HG03520 (cell line): ENCODE results near the gene CEP295NL.
"Not testable (repeated sequence)": the region's sequence is repeated elsewhere in the genome, so short reads cannot be mapped to it uniquely, and the experiment has no call there.

Experiments
- ATAC-seq: cut with Tn5 transposase; IDR thresholded peaks from one replicate; pipeline ENCODE4 v1.9.1; 2021; ENCODE audit warnings: mild to moderate bottlenecking, moderate library complexity; ENCODE audit not compliant: unreplicated experiment

The CEP295NL gene, protein sequence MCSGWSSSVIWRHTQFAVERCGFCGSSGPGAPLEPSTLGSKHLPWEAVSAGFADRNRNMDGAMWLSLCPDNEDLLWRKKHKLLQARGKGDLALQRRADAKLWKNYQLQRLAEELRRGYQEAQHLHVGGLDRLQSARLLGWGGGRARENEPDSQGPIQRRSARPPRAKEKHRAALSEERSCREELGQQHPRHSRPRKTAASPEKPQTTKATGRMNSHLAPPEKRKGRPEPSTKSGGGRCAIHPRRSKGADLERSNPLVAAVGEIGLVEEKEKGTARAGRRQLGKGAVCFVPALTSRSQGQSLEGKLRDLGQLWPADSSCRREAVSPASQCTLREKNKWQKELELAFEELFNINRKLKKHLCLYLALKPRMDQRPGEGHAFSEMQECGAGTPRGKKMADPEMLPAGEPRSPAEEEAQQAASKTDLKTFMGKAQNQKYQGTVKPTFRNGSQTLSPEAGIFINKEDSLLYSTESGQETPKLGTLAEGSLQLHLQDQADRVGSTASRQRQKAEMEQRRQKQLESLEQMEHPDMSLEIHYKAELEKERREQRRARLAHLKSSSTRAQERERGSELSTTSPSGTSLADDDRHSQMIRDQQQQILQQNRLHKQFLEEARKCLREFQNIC

DNA sequence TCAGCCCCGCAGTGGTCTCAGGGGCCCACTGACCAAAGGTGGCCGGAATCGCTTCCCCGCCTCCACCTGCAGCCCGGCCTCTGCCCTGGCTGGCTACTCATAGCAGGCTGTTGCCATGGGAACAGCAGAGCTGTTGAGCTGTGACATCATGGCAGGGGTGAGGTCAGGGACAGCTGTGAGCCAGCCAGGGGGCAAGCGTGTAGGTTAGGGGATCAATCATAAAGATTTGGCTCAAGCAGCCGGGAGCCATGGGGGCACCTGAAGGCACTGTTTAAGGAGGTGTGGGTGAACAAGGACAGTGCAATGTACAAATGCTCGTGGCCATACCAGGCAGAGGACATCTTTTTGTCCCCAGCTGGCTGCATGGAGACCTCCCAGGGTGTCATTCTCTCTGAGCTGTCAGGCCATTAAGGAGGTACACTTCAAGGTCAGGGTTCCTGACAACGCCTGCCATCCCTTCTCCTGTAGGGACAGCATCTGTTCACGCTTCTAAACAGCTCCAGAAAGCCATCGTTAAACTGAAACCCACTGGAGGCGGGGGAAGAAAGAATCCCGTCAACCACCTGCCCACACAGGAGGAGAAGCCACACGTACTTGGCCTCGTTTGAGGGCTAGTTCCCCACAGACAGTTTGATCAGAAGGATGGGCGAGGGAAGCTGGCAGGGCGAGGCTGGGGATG lies at the start of gene CEP295NL:
Gene CEP295NL, minus strand, starts transcription at position 101 of the 679 bp plus-strand sequence. CDS start 1,373 bp downstream, outside the sequence.
- no peak for ATAC-seq

DNA sequence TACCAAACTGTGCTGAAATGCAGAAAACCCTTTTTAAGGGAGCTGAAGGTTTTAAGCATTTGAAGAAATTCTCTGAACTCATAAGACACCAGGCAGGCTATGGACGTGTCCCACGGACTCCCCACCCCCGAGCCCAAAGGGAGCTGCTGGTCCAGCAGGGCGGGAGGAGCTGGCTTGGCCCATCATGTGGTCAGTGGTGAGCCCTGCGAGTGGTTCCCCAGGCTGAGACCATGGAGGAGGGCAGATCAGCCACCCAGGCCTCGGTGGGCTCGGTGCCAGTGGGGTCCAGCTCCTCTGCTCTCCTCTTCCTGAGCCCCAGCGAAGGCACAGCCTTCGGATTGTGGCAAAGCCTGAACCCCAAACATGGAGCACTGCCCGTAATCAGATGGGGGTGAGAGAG lies 49.7 kb upstream of the CEP295NL start:
- no peak for ATAC-seq

DNA sequence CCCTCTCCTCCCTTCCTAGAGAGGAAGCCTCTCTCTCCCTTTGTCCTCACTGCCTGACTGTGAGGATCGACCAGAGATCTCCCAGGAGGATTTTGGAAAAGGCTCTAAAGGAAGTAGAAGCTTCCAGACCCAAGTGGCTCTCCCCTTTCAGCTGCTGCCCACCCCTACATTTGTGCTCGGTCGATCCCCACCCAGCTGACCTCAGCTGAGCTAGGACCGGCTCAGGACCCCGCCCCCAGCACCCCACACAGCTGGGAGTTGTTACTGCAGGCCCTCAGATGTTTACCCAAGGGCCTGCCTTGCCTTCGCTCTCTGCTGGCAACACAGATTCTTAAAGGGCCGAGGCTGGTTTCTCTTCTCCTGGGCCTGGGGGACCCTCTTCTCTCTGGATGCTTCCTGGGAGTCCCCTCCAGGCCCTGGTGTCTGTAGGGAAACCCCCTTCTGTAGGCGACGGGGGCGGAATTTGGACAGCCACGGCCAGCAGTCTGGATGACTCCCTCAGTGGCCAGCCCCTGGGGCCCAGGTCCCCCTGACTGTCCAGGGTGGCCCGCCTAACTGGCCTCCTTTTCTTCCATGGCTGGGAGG lies 49.1 kb upstream of the CEP295NL start:
- no peak for ATAC-seq

DNA sequence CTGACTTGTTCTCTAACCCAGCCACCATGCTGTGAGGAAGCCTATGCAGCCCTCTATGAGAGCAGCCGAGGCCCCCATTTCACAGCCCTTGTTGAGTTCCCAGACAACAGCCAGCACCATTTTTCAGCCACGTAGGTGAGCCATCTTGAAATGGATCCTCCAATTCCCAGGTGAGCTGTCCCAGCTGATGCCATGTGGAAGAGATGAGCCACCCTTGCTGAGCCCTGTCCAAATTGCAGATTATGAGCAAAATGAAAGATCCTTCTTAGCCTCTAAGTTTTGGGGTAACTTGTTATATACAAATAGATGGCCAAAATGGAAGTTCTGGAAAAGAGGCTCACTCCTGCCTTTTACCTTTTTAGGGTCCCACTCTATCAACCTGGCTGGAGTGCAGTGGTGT lies 47.9 kb upstream of the CEP295NL start:
- no peak for ATAC-seq

DNA sequence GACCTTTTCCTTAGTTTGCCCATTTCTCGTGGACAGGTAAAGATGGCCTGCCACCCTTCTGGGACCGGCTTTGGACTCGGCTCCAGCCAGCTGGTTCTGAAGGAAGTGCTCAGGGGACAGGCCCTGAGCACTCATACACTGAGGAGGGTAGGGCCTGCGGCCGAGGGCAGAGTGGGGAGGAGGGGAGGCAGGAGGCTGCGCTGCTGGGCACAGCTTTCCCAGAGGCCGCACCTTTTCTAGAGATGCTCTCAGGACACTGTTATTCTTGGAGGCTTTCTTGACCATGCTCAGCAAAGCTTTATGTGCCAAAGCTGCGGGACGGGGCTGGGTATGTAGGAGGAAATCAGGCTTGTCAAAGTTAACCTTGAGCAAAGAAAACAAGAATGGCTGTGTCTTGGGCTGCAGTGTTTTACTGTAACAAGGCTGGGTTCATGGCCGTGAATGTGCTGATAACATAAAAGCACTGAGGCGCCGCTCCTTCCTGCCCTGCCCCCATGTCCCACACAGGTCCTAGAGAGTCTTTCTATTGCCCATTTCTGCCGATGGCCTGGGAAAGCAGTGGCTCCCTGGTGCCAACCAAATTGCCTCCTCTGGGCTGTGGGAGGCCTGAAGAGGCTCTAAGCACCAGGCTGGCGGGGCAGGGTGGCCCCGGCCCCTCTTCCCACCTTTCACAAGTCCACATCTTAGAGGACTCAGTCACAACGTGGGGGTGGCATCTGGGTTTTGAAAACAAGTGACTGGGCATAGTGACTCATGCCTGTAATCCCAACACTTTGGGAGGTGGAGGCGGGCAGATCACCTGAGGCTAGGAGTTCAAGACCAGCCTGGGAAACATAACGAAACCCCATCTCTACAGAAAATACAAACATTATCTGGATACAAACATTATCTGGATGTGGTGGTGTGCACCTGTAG lies 44.5 kb upstream of the CEP295NL start:
- ATAC-seq: no peak

DNA sequence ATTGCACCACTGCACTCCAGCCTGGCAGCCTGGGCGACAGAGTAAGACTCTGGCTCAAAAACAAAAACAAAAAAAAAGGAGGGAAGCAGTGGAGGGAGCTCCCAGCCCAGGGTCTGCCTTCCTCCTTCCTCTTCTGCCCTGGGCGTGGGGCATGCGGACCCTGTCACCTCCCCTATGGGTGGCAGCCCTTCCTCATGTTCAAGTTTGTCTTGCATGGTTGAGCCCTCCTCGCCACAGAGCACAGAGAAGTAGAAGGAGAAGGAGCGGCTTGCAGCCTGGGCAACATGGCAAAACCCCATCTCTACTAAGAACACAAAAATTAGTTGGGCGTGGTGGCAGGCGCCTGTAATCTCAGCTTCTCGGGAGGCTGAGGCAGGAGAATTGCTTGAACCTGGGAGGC lies 43.6 kb upstream of the CEP295NL start:
- no peak for ATAC-seq

DNA sequence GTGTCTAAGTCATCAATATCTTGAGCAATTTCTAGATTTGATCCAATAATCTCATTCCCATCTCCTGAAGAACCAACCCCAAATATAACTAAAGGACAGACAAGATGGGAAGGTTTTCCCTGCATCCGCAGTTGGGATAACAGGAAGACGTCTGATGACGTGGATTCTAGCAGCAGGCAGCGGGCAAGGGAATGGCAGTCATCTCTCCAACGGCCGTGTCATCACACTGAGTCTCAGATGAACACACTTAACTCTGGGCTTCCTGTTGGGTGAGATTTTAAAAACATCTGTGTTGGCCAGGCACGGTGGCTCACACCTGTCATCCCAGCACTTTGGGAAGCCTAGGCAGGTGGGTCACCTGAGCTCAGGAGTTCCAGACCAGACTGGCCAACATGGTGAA lies 43.1 kb upstream of the CEP295NL start:
- no peak for ATAC-seq

DNA sequence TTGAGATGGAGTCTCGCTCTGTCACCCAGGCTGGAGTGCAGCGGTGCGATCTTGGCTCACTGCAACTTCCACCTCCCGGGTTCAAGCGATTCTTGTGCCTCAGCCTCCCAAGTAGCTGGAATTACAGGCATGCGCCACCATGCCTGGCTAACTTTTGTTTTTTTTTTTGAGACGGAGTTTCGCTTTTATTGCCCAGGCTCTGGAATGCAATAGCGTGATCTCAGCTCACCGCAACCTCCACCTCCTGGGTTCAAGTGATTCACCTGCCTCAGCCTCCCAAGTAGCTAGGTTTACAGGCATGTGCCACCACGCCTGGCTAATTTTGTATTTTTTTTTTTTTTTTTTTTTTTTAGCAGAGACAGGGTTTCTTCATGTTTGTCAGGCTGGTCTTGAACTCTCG lies 42.5 kb upstream of the CEP295NL start:
- ATAC-seq: not testable (repeated sequence)

DNA sequence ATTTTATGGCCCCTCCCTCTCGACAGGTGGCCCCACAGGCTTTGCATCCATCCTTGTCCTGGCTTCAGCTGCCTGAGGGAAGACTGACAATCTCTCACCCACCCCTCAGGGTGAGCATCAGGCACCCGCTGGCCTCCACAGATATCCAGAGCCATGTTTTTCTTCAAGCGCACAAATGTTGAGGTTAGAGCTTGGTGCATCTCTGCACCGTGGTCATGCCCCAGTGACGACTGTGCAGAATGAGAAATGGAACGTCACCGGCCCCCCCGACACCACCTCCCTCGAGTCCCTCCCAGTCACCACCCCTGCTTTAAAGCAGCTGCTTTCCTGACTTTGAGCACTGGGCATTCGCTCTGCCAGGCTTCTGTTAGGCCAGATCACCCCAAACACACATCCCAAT lies 42.0 kb upstream of the CEP295NL start:
- ATAC-seq: no peak

DNA sequence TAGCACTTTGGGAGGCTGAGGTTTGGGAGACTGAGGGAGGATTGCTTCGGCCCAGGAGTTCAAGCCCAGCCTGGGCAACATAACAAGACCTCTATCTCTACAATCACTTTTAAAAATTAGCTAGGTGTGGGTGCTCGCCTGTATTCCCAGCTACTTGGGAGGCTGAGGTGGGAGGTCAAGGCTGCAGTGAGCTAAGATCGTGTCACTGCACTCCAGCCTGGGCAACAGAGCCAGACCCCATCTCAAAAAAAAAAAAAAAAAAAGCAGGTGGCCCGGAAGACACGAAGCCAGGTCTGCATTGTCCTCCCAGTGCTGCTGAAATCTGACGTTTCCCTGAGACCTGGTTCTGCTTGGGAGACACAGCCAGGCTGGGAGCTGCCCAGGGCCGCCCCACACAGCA lies 41.0 kb upstream of the CEP295NL start:
- no peak for ATAC-seq

DNA sequence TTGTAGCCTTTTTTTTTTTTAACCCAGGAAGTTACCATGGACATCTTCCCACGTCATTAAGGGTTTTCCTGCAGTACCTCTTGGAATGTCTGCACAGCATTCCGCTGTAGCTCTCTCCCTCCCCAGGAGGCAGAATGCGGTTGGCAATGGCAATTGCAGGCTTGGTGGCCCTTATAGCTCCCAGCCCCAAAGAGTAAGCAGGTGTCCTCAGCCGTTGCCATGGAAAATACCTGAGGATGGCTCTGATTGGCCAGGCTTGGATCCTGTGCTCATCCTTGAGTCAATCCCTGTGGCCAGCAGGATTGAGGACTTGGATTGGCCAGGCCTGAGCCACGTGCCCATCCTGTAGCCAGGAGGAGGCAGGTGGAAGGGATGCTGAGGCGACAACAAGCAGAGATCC lies 37.7 kb upstream of the CEP295NL start:
- no peak for ATAC-seq

DNA sequence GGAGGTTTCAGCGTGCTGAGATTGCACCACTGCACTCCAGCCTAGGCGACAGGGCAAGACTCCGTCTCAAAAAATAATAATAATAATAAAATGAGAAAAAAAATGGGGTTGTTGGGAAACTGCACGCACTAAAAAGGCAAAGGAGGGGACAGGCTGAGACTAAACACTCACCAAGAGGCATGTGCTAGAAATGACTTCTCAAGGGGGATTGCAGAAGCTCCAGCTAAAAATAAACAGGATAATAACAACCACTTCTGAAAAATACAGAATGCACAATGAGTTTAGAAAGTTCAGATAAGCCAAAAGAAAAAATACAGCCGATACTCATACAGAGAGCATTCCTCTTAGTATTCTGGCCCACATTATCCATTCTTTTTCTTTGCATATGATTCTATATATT lies 37.3 kb upstream of the CEP295NL start:
- ATAC-seq: no peak

DNA sequence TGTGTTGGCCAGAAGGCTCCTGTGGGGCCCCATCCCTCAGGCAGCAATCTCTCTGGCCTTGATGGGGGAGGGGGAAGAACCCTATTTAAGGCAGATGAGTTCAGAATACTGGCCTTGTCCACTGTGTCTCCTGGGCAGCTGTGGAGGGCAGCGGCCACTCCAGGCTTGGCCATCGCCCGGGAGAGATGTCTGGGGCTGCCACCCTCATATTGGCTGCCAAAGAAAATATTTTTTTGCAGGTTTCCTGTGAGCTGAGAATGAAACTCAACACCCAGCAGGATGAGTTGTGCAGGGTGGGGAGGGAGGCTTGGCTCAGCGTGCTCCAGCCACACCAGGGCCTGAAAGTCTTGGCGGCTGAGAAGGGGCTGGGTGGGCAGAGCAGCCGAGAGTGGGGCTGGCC lies 36.6 kb upstream of the CEP295NL start:
- no peak for ATAC-seq

DNA sequence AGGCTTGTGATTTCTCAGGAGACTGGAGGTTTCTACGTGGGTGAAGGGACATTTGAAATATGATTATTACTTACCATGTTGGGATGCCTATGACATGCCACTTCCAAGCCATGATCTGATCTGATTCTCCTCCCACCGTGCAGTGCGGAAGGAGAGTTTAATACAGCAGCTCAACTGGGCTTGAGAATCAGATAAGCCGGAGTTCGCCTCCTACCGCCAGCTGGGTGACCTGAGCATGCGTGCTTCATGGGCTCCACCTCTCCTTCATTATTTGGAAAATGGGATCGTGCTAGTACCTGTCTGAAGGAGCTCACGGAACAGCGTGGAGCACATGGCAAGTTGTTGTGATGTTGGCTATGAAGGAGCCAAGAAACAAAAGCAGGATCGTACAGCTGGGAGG lies 34.6 kb upstream of the CEP295NL start:
- ATAC-seq: no peak

DNA sequence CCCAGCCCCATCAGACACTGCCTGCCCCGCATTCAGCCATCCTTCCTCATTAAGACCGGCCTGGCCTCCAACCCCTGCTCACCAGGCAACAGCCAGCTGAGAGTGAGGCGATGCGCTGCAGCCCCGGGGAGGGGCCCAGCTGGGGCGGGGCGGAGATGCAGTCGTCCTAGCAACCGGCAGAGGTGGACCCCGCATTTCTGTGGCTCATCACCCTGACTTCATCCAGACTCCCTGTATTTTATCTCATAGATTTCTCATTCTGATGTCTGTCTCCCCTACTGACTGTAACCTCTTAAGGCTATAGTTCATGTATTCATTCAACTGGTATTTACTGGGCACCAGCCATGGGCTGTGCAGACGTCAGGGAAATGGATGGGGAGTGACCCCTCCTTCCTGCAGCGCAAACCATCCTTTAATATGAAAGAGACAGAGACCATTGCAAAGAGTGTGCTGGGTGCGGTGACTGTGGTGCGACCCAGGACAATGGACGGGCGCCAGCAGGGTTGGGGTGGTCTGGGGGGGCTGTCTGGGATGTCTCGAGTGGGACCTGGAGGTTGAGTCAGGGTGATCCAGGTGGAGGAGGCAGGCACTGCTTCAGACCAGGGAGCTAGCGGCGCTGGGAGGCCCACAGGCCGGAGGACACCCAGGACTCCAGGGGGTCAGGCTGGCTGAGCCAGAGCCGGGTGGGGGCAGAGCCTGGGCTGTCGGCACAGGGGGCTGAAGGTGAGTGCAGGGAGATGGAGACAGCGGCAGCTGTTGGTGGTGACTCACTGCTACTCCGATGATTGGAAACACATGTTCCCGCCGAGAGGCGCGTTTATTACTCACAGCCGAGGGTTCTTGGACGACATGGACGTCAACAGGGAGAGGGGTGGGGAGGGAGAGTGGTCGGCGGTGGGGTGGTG lies 32.7 kb upstream of the CEP295NL start:
- no peak for ATAC-seq

DNA sequence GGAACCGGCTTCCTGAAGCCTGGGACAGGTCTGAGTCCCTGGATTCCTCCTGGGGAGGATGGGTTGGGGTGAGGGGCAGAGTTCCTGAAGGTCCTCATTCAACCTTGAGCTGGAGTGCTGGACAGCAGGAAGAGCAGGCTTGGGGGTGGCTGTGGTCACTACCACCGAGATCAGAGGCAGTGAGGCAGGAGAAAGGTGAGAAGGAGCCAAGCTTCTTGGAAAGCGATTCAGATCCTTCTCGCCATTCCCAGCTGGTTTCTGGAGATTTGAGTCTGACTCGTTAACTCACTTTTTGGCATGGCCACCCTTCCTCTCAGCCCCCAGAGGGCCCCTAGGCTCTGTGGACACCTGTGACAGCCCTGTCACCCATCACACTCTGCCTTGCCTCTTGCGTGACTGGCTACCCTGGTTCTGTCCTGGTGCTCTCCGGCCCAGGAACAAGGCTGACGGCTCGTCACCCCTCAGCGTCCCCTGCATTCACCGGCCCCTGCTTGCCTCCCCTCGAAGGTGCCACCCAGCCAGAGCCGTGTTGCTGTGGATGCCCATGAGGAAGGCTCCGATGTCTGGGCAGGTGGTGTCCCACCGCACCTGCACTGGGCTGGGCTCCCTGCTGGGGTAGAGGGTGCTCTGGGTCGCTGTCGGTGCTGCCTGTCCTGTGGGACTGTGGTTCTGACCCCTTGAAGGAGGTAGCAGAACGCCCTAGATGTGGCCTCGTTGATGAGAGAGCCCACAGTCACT lies 31.8 kb upstream of the CEP295NL start:
- no peak for ATAC-seq

DNA sequence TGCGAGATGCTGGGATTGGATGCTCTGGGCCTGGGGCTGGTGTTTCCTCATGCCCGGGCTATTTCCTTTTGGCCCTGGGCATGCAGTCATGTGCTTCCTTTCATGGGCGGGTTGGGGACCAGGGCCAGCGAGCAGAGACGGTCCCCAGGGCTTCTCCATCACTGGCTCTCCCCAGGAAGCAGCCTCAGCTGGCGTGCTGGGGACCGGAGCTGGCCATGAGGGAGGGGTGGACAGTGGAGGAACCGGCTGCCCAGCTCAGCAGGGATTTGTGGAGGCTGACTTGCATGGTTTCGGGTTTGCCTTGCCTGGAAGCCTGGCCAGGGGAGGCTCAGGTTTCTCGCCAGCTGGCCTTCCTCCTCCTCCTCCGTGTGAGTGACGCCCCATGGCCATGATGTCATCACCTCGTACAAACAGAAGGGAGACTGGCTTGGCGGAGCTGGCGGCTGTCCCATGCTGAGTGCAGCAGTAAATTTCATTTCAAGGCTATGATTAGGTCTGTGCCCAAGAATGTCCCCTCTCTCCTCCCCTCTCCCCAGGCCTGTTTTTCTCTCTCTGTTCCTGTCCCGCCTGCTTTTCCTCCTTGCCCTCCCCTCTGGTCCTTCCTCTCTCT lies 31.1 kb upstream of the CEP295NL start:
- no peak for ATAC-seq
